K562 (cell line): ENCODE data around the gene ACSS2. TPM values are rescaled to one million over a fixed set of nuclear protein-coding genes. Genes with fewer than 3 reads are reported as not detected.

Experiments
- ATAC-seq: fragments of 200-7000 bp; cut with Tn5 transposase; 3 replicates; pipeline ENCODE4 v1.9.1; 2020; ENCODE audit warnings: moderate library complexity
- BruUV-seq: library from RNA; stranded (reverse); fragments of 400-500 nt; replicated peaks from 2 replicates; lab custom pipeline; 2021; lab: Mats Ljungman, UMichigan
- CTCF ChIA-PET: fragments of 300-600 bp; formaldehyde crosslinking; extraction: SDS; loops from one replicate; lab custom pipeline; 2021; ENCODE audit warnings: low intra/inter-chr PET ratio; lab: Yijun Ruan, JAX
- POLR2A ChIA-PET: fragments of 300-600, 350-650 bp; sonication (Branson Sonifier 250); formaldehyde crosslinking; extraction: SDS; loops from one replicate; lab custom pipeline; 2021; ENCODE audit warnings: antibody characterized with exemption, inconsistent platforms; lab: Yijun Ruan, JAX
- DNase-seq, 4 experiments: peaks; one replicate each; pipeline versions ENCODE4 v3.0.0 to v3.0.0-alpha.2; 2011 to 2018; ENCODE audit warnings: low spot score in 3 of 4, mixed read lengths in 3 of 4; ENCODE audit errors: extremely low read depth in 1 of 4
- FAIRE-seq: peaks from 2 replicates; lab custom pipeline; 2011; peaks lifted over from hg19 to GRCh38; lab: Jason Lieb, UNC
- H2AFZ ChIP-seq: 2 replicates; pipeline ENCODE4 v1.6.0; 2011; ENCODE audit warnings: low read depth, low read length, control low read depth, inconsistent platforms
- H3K27ac ChIP-seq: fragments of 200-600 bp; 3 replicates; pipeline ENCODE4 v1.8.0; 2011; ENCODE audit warnings: low read depth, mild to moderate bottlenecking, control low read depth, inconsistent platforms, low read length, moderate library complexity, mixed read lengths; ENCODE audit errors: extremely low read depth
- H3K27me3 ChIP-seq, 2 experiments: fragments of 300-600 bp in 1 of 2; 2 replicates in 1 of 2; 3 replicates in 1 of 2; pipeline versions ENCODE4 v1.6.0 to v1.8.0; 2011; ENCODE audit warnings: inconsistent platforms in 2 of 2, low read length in 2 of 2, mild to moderate bottlenecking in 1 of 2, mixed read lengths in 1 of 2, moderate library complexity in 1 of 2; ENCODE audit not compliant: control insufficient read depth in 2 of 2, insufficient read depth in 2 of 2
- H3K36me3 ChIP-seq: fragments of 300-600 bp; 3 replicates; pipeline ENCODE4 v1.8.0; 2011; ENCODE audit warnings: mild to moderate bottlenecking, low read length, inconsistent platforms; ENCODE audit not compliant: control insufficient read depth, insufficient read depth
- H3K4me1 ChIP-seq, 2 experiments: fragments of 200-600 bp in 1 of 2; replicated peaks in 1 of 2; 2 replicates in 1 of 2; 3 replicates in 1 of 2; pipeline versions ENCODE4 v1.5.1 to v1.8.0; 2011; ENCODE audit warnings: inconsistent platforms in 2 of 2, low read length in 2 of 2, mild to moderate bottlenecking in 1 of 2, mixed read lengths in 1 of 2, moderate library complexity in 1 of 2; ENCODE audit not compliant: control insufficient read depth in 2 of 2, insufficient read depth in 2 of 2
- H3K4me2 ChIP-seq: 2 replicates; pipeline ENCODE4 v1.6.1; 2011; ENCODE audit warnings: low read length, control low read depth, inconsistent platforms, mixed read lengths; ENCODE audit not compliant: insufficient read depth
- H3K4me3 ChIP-seq: fragments of 200-600 bp; sonication (generic), shearing (Covaris generic); 2 replicates; pipeline ENCODE4 v1.5.1; 2016; ENCODE audit warnings: control low read depth, inconsistent platforms
- H3K79me2 ChIP-seq: fragments of 200-600 bp; 3 replicates; pipeline ENCODE4 v1.8.0; 2011; ENCODE audit warnings: low read length, inconsistent platforms; ENCODE audit not compliant: control insufficient read depth, insufficient read depth
- H3K9ac ChIP-seq, 2 experiments: 2 replicates each; pipeline versions ENCODE4 v1.6.0 to v1.6.1; 2011; ENCODE audit warnings: low read depth in 2 of 2, low read length in 2 of 2, control low read depth in 1 of 2, inconsistent platforms in 1 of 2, mild to moderate bottlenecking in 1 of 2, mixed read lengths in 1 of 2; ENCODE audit not compliant: insufficient read depth in 1 of 2
- H3K9me1 ChIP-seq: one replicate; pipeline ENCODE4 v1.6.0; 2011; ENCODE audit warnings: inconsistent platforms, mild to moderate bottlenecking, low read length, moderate library complexity; ENCODE audit not compliant: control insufficient read depth, insufficient read depth
- H3K9me3 ChIP-seq: replicated peaks from 2 replicates; pipeline ENCODE4 v1.5.1; 2011; ENCODE audit warnings: low read depth, low read length, inconsistent platforms; ENCODE audit not compliant: control insufficient read depth, insufficient read depth
- H4K20me1 ChIP-seq: replicated peaks from 2 replicates; pipeline ENCODE4 v1.6.1; 2011; ENCODE audit warnings: low read length, inconsistent platforms, mixed read lengths; ENCODE audit not compliant: control insufficient read depth, insufficient read depth
- CREB1 ChIP-seq, 2 experiments: sonication (generic) in 1 of 2; formaldehyde crosslinking in 1 of 2; IDR thresholded peaks; 2 replicates each; pipeline versions ENCODE4 v1.6.1 to v1.8.0; 2012 to 2022; ENCODE audit warnings: inconsistent platforms in 1 of 2, mild to moderate bottlenecking in 1 of 2, missing genetic modification reagents in 1 of 2, moderate library complexity in 1 of 2
- CXXC5 ChIP-seq: fragments of 250-450 bp; sonication (Bioruptor Pico); IDR thresholded peaks from 2 replicates; pipeline ENCODE4 v1.8.0; 2022; ENCODE audit warnings: inconsistent platforms, mild to moderate bottlenecking, moderate library complexity
- ERF ChIP-seq: fragments of 450-650 bp; formaldehyde crosslinking; IDR thresholded peaks from 2 replicates; pipeline ENCODE4 v1.4.0; 2020; ENCODE audit warnings: mild to moderate bottlenecking, mixed read lengths
- GATAD2B ChIP-seq: fragments of 450-650 bp; IDR thresholded peaks from 2 replicates; pipeline ENCODE4 v1.6.1; 2017; ENCODE audit warnings: mild to moderate bottlenecking, borderline replicate concordance
- HOMEZ ChIP-seq: fragments of 250-450 bp; sonication (Bioruptor Pico); IDR thresholded peaks from 2 replicates; pipeline ENCODE4 v1.4.0; 2020; ENCODE audit warnings: mild to moderate bottlenecking, moderate library complexity
- IRF9 ChIP-seq: fragments of 450-650 bp; IDR thresholded peaks from 2 replicates; pipeline ENCODE4 v1.6.1; 2016; ENCODE audit warnings: missing biosample characterization, missing genetic modification characterization
- MED1 ChIP-seq: sonication (generic); formaldehyde crosslinking; IDR thresholded peaks from 2 replicates; pipeline ENCODE4 v1.8.1; 2023; ENCODE audit warnings: missing genetic modification reagents, borderline replicate concordance
- PHTF2 ChIP-seq: fragments of 250-450 bp; sonication (Bioruptor Pico); IDR thresholded peaks from 2 replicates; pipeline ENCODE4 v1.5.0; 2021; ENCODE audit warnings: mild to moderate bottlenecking
- RFX1 ChIP-seq: fragments of 450-650 bp; IDR thresholded peaks from 2 replicates; pipeline ENCODE4 v1.6.1; 2016; ENCODE audit warnings: mild to moderate bottlenecking, moderate library complexity
- RFX5 ChIP-seq: IDR thresholded peaks from 2 replicates; pipeline ENCODE4 v1.6.1; 2011; ENCODE audit warnings: low read depth, mild to moderate bottlenecking, improper control_type of control experiment, low read length
- SMARCA4 ChIP-seq: fragments of 450-650 bp; IDR thresholded peaks from 2 replicates; pipeline ENCODE4 v1.6.1; 2016
- SRSF1 ChIP-seq: fragments of 200-400 bp; formaldehyde crosslinking; IDR thresholded peaks from 2 replicates; pipeline ENCODE4 v1.6.1; 2017; ENCODE audit warnings: mild to moderate bottlenecking, low read depth, low read length, moderate library complexity
- TAF9B ChIP-seq: fragments of 450-650 bp; IDR thresholded peaks from 2 replicates; pipeline ENCODE4 v1.6.1; 2018; ENCODE audit warnings: mild to moderate bottlenecking; ENCODE audit not compliant: partially characterized antibody
- TCF3 ChIP-seq: sonication (generic); formaldehyde crosslinking; IDR thresholded peaks from 2 replicates; pipeline ENCODE4 v1.4.0; 2020; ENCODE audit warnings: mild to moderate bottlenecking, missing genetic modification reagents
- ZNF165 ChIP-seq: fragments of 250-450 bp; sonication (Bioruptor Pico); IDR thresholded peaks from 2 replicates; pipeline ENCODE4 v1.4.0; 2020; ENCODE audit warnings: borderline replicate concordance
- ZNF263 ChIP-seq: sonication (generic); formaldehyde crosslinking; IDR thresholded peaks from 2 replicates; pipeline ENCODE4 v1.8.0; 2022; ENCODE audit warnings: mild to moderate bottlenecking, missing genetic modification reagents, borderline replicate concordance
- ZNF274 ChIP-seq: IDR thresholded peaks from 2 replicates; pipeline ENCODE4 v1.6.1; 2011; ENCODE audit warnings: low read depth, mild to moderate bottlenecking, low read length, moderate library complexity, borderline replicate concordance
- ZNF586 ChIP-seq: fragments of 450-650 bp; formaldehyde crosslinking; conservative IDR thresholded peaks from 2 replicates; pipeline ENCODE4 v1.4.0; 2020; ENCODE audit warnings: mild to moderate bottlenecking, moderate library complexity
- WGBS: fragments of 100-300 bp; shearing (Covaris generic); methylation state at CpG from one replicate; pipeline ENCODE4 v1.1.6; 2016; ENCODE audit warnings: low coverage, mixed read lengths; ENCODE audit not compliant: insufficient coverage; ENCODE audit errors: missing lambda C conversion rate; 5-methylcytosine and 5-hydroxymethylcytosine counted together
- in situ Hi-C: fragments of 300-500 bp; cut with MboI; formaldehyde crosslinking; loops from 4 replicates; pipeline ENCODE4 v1.15.0; 2018; ENCODE audit warnings: inconsistent platforms, mixed read lengths
- intact Hi-C: fragments of 100-400 bp; cut with micrococcal nuclease; formaldehyde crosslinking; loops from 2 replicates; pipeline ENCODE4 v1.14.2; 2022
- polyA plus RNA-seq, 8 experiments: library from polyadenylated mRNA; depleted of rRNA in 4 of 8; stranded (reverse) in 5 of 8; unstranded in 3 of 8; fragments of >200 nt; fragmentation: Nextera tagmentation in 2 of 8; fragmentation: Illumina TruSeq in 1 of 8; extraction: Ambion mirVana in 2 of 8; extraction: Trizol in 1 of 8; gene quantifications; 2 replicates each; pipeline versions ENCODE4 v1.2.1 to v1.2.3, GENCODE V29; 2011 to 2014; ENCODE audit warnings: inconsistent platforms in 1 of 8, missing spikeins in 1 of 8
- total RNA-seq, 7 experiments: library from RNA; depleted of rRNA in 6 of 7; stranded (reverse); fragments of >200 nt in 6 of 7; fragmentation: Illumina TruSeq in 2 of 7; extraction: Trizol in 2 of 7; gene quantifications; 2 replicates each; pipeline versions ENCODE4 v1.2.1 to v1.2.3, GENCODE V29; 2011 to 2021; ENCODE audit warnings: low replicate concordance in 1 of 7

ACSS2 gene
- total and polyA plus RNA-seq, 9 of the 15 experiments (the other 6 are each of a cell fraction or from before 2014, with no cell fraction given): 21.9 to 246 (median 66.2) TPM

- H3K4me2 ChIP-seq: no peak overlapping the region
- no peak overlapping the region for H3K9ac ChIP-seq
- no peak for FAIRE-seq
- WGBS: 83% methylated on average over 2 of the region's 2 CpGs
- ChIA-PET POLR2A (interaction anchor here (0.7 kb wide), 1 partner anchor 34 kb away, joined by 3 read pairs; no protein-coding TSS in a partner anchor), CTCF (no interaction called here)
- peaks cover 47% of the 10 kb centered on the region for H3K36me3 ChIP-seq
- H3K27ac ChIP-seq: no peak overlapping the region
- peaks cover 5 to 28% of the 10 kb centered on the region in 2 experiments; a peak in 4 of 5 replicates for H3K4me1 ChIP-seq
- no peak for DNase-seq
- H3K27me3 ChIP-seq: no peaks in the 10 kb centered on the region
- intact Hi-C loops (no loop called here), in situ Hi-C loops (no loop called here)
- H3K9me1 ChIP-seq: no peaks in the 10 kb centered on the region
- H3K79me2 ChIP-seq: peaks cover 48% of the 10 kb centered on the region; the same call in 2 of the 3 replicates
- no peaks in the 10 kb centered on the region for H4K20me1 ChIP-seq
- peaks cover 6% of the 10 kb centered on the region for H3K9me3 ChIP-seq
- no peak overlapping the region for H2AFZ ChIP-seq
- TF ChIP-seq MED1 (CRISPR knock-in tag) (no peak), GATAD2B (no peak), ZNF165 (CRISPR knock-in tag) (no peak), ZNF274 (no peak), RFX1 (no peak), TCF3 (no peak), ZNF586 (no peak), CXXC5 (no peak), SMARCA4 (no peak), ZNF263 (no peak), ERF (CRISPR knock-in tag) (no peak), CREB1 (IDR thresholded peaks at IDR 0.05) (no peak), CREB1 (CRISPR knock-in tag; IDR thresholded peaks at IDR 0.05) (no peak), IRF9 (no peak), SRSF1 (no peak), PHTF2 (CRISPR knock-in tag) (no peak), RFX5 (no peak), HOMEZ (CRISPR knock-in tag) (no peak), TAF9B (no peak)
- TF ChIP-seq, all 486 proteins: peak for 0
- no peak for ATAC-seq
- no TSS peak for BruUV-seq
- H3K4me3 ChIP-seq: no peak overlapping the region
Observed at GRCh38 chr20:34892671-34893070, 16.3 kb downstream of the ACSS2 start.
